Loucy (cell line): ENCODE measurements around the gene PRR23E.

Experiments
- H2AFZ ChIP-seq: fragments of 200-600 bp; sonication (generic); 2 replicates; pipeline ENCODE4 v1.6.0; 2016; ENCODE audit warnings: antibody characterized with exemption, mild to moderate bottlenecking, low read length, moderate library complexity
- H3F3A ChIP-seq: fragments of 200-600 bp; 2 replicates; pipeline ENCODE4 v1.6.0; 2016; ENCODE audit warnings: antibody characterized with exemption, low read depth, mild to moderate bottlenecking
- H3K27me3 ChIP-seq: fragments of 200-600 bp; sonication (generic); 2 replicates; pipeline ENCODE4 v1.6.1; 2014; ENCODE audit warnings: low read length, mild to moderate bottlenecking; ENCODE audit not compliant: insufficient read depth, poor library complexity, severe bottlenecking
- H3K36me3 ChIP-seq: fragments of 200-600 bp; sonication (generic); 2 replicates; pipeline ENCODE4 v1.6.1; 2016; ENCODE audit warnings: low read length; ENCODE audit not compliant: insufficient read depth
- H3K4me1 ChIP-seq: fragments of 200-600 bp; sonication (generic); 2 replicates; pipeline ENCODE4 v1.5.1; 2014; ENCODE audit warnings: low read length, mild to moderate bottlenecking; ENCODE audit not compliant: insufficient read depth, poor library complexity, severe bottlenecking
- H3K4me2 ChIP-seq: fragments of 200-600 bp; sonication (generic); 2 replicates; pipeline ENCODE4 v1.6.0; 2014; ENCODE audit warnings: antibody characterized with exemption, low read length, low read depth, mild to moderate bottlenecking; ENCODE audit not compliant: poor library complexity, severe bottlenecking
- H3K4me3 ChIP-seq: fragments of 200-600 bp; sonication (generic); 2 replicates; pipeline ENCODE4 v1.5.1; 2014; ENCODE audit warnings: low read length, mild to moderate bottlenecking, mixed read lengths; ENCODE audit not compliant: poor library complexity, severe bottlenecking
- H3K79me2 ChIP-seq: fragments of 200-600 bp; sonication (generic); 2 replicates; pipeline ENCODE4 v1.6.1; 2014; ENCODE audit warnings: low read length; ENCODE audit not compliant: insufficient read depth
- H3K9ac ChIP-seq: fragments of 200-600 bp; sonication (generic); 2 replicates; pipeline ENCODE4 v1.6.0; 2014; ENCODE audit warnings: mild to moderate bottlenecking, low read depth, low read length, moderate library complexity; ENCODE audit not compliant: poor library complexity, severe bottlenecking
- H3K9me2 ChIP-seq: fragments of 200-600 bp; sonication (generic); replicated peaks from 2 replicates; pipeline ENCODE4 v1.6.1; 2016; ENCODE audit warnings: low read depth, low read length, mixed read lengths
- H3K9me3 ChIP-seq: fragments of 200-600 bp; sonication (generic); 2 replicates; pipeline ENCODE4 v1.6.1; 2014; ENCODE audit warnings: mild to moderate bottlenecking, antibody characterized with exemption, low read length, low read depth; ENCODE audit not compliant: insufficient read depth
- H4K20me1 ChIP-seq: fragments of 200-600 bp; sonication (generic); 2 replicates; pipeline ENCODE4 v1.6.0; 2014; ENCODE audit warnings: antibody characterized with exemption, low read length, mild to moderate bottlenecking; ENCODE audit not compliant: insufficient read depth, poor library complexity, severe bottlenecking
- CTCF ChIP-seq: fragments of 200-600 bp; sonication (generic); conservative IDR thresholded peaks from 2 replicates; pipeline ENCODE4 v1.5.1; 2014; ENCODE audit warnings: mild to moderate bottlenecking, antibody characterized with exemption, low read length
- EZH2phosphoT487 ChIP-seq: fragments of 200-600 bp; IDR thresholded peaks from 2 replicates; pipeline ENCODE4 v1.6.1; 2018; ENCODE audit warnings: antibody characterized with exemption, mild to moderate bottlenecking, moderate library complexity, borderline replicate concordance

PRR23E gene

GRCh38 chr3:127161236-127161635 is 31.7 kb upstream of the PRR23E start:
- no peak overlapping the region for H2AFZ ChIP-seq
- no peaks in the 10 kb centered on the region for H4K20me1 ChIP-seq
- H3K36me3 ChIP-seq: no peaks in the 10 kb centered on the region
- H3K4me2 ChIP-seq: no peak overlapping the region
- H3K4me3 ChIP-seq: no peak overlapping the region
- no peaks in the 10 kb centered on the region for H3K9me3 ChIP-seq
- H3F3A ChIP-seq: no peaks in the 10 kb centered on the region
- no peaks in the 10 kb centered on the region for H3K27me3 ChIP-seq
- no peak overlapping the region for H3K9ac ChIP-seq
- H3K79me2 ChIP-seq: no peaks in the 10 kb centered on the region
- no peaks in the 10 kb centered on the region for H3K4me1 ChIP-seq
- TF ChIP-seq EZH2phosphoT487: no peak
- TF ChIP-seq CTCF: no peak
- no peaks in the 10 kb centered on the region for H3K9me2 ChIP-seq

- no peaks in the 10 kb centered on the region for H3K9me3 ChIP-seq
- TF ChIP-seq CTCF (no peak), EZH2phosphoT487 (no peak)
Observed at GRCh38 chr3:127161973-127162579, 30.9 kb upstream of the PRR23E start.

GRCh38 chr3:127162947-127163645 is 29.8 kb upstream of the PRR23E start:
- H3K9me3 ChIP-seq: no peaks in the 10 kb centered on the region
- H4K20me1 ChIP-seq: no peaks in the 10 kb centered on the region
- no peaks in the 10 kb centered on the region for H3K9me2 ChIP-seq
- no peak for TF ChIP-seq EZH2phosphoT487
- no peaks in the 10 kb centered on the region for H3K79me2 ChIP-seq
- H3F3A ChIP-seq: no peaks in the 10 kb centered on the region
- H3K4me2 ChIP-seq: no peak overlapping the region
- no peak overlapping the region for H2AFZ ChIP-seq
- H3K4me3 ChIP-seq: no peak overlapping the region
- no peaks in the 10 kb centered on the region for H3K27me3 ChIP-seq
- H3K36me3 ChIP-seq: no peaks in the 10 kb centered on the region
- no peaks in the 10 kb centered on the region for H3K4me1 ChIP-seq
- no peak overlapping the region for H3K9ac ChIP-seq

More at GRCh38 chr3:127161973-127162579, 30.9 kb upstream of the PRR23E start:
- Histone ChIP-seq H4K20me1 (no peaks in the 10 kb centered on the region), H3K4me1 (no peaks in the 10 kb centered on the region), H3K9ac (no peak overlapping the region), H3K4me2 (no peak overlapping the region), H3F3A (no peaks in the 10 kb centered on the region), H3K9me2 (no peaks in the 10 kb centered on the region), H3K79me2 (no peaks in the 10 kb centered on the region), H3K4me3 (no peak overlapping the region), H2AFZ (no peak overlapping the region), H3K36me3 (no peaks in the 10 kb centered on the region), H3K27me3 (no peaks in the 10 kb centered on the region)
